Activated T-helper 9 cell treated with anti-CD3 and anti-CD28 coated beads, Interleukin-2, amount 50 U/mL, for 16 hours (primary cell): Measurements from ENCODE around the gene SOWAHA.
"Not testable (repeated sequence)": the region's sequence is repeated elsewhere in the genome, so short reads cannot be mapped to it uniquely, and the experiment has no call there.

Experiments
- DNase-seq: peaks from one replicate; pipeline ENCODE4 v3.0.0-alpha.2; 2020; ENCODE audit warnings: low read depth

The SOWAHA gene

DNA sequence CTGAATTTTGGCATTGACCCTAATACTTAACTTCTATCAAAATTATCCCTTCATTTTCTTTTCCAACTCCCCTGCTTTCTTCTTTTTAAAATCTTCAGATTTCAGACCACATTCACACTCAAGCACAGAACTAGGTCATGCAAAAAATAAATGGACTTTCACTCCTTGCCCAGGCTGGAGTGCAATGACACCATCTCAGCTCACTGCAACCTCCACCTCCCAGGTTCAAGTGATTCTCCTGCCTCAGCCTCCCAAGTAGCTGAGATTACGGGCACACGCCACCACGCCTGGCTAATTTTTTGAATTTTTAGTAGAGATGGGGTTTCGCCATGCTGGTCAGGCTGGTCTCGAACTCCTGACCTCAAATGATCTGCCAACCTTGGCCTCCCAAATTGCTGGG, 41.9 kb downstream of the SOWAHA start:
- not testable (repeated sequence) for DNase-seq

DNA sequence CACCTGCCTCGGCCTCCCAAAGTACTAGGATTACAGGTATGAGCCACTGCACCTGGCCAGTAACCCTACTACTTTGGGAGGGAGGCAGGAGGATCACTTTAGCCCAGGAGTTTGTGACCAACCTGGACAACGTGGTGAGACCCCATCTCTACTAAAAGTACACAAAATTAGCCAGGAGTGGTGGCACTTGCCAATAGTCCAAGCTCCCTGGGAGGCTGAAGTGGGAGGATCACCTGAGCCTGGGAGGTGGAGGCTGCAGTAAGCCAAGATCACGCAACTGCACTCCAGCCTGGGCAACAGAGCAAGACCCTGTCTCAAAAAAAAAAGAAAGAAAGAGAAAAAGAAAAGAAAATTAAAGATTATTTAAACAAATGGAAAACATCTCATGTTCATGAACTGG, 42.9 kb downstream of the SOWAHA start:
- no peak for DNase-seq

DNA sequence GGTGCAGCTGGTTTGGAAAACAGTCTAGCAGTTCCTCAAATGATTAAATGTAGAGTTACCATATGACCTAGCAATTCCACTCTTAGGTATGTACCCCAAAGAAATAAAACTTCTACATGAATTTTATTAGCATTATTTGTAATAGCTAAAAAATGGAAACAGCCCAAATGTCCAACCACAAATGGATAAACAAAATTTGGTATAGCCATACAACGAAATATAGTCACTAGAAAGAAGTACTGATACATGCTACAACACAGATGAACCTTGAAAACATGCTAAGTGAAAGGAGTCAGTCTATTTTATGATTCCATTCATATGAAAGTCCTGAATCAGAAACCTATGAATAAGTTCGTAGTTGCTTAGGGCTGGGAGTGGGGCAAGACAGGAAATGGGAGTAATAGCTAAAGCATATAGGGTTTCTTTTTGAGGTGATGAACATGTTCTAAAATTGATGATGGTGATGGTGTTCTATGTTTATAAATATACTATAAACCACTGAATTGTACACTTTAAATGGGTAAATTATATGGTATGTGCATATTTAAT, 46.9 kb downstream of the SOWAHA start:
- no peak for DNase-seq

DNA sequence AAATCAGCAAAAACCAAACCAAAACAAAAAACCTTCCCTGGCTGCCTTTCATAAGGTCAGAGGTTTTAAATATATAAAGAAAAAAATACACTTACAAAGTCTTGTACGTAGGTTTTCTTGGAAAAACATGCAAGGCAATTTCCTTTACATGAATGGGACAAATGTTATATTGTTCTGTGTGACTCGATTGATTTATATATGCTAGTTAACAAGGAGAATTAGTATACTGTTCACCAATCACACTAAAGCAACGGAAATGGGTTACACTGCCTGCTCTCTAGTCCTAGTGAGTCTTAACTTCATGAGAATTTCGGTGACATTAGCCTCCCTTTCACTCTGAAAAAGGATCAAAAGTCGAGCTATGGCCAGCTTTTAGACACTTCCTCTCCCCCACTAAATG, 47.6 kb downstream of the SOWAHA start:
- DNase-seq: no peak

DNA sequence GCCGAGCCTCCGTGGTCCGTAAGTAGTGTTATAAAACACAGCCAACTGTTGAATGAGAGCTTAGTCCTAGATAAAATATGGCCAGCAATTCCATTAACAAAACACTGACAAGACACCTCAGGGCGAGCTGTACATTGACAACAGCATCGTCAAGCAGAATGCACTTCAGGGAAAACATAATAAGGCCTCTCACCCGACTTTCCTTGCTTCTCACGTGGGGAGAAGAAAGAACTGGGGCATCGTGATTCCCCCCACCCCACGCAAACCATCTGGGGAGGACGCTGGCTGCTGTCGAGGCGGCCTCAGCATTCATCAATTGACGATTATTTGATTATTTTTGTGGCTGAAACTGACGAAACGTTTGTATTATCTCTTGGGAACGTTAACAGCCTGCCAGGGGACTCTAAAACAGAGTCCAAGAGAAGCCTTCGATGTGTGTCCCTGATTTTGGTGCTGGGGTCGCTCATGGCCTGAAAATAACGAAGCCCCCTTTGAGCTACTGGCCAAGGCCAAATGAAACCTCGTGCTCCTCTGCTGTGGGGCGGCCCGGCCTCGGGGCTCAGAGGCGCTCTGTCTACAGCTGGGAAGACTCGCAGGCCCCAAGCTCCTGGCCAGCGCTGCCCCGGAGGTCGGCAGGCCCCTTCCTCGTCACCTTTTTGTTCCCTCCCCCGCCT, 52.7 kb downstream of the SOWAHA start:
- DNase-seq: no peak
